ENCODE measurements around the gene ZMYND11.

The ZMYND11 gene

GRCh38 chr10:219731-220472 lies 84.6 kb downstream of the ZMYND11 start:
- H3K27ac ChIP-seq: no peak overlapping the region
- no peak for TF ChIP-seq ZFX (IDR thresholded peaks at IDR 0.05; ENCODE audit: borderline replicate concordance)
- TF ChIP-seq CTCF (IDR thresholded peaks at IDR 0.05): no peak

GRCh38 chr10:224571-224970 lies 89.3 kb downstream of the ZMYND11 start:
- TF ChIP-seq ZFX (IDR thresholded peaks at IDR 0.05; ENCODE audit: borderline replicate concordance) (no peak), CTCF (IDR thresholded peaks at IDR 0.05) (no peak)
- H3K27ac ChIP-seq: no peak overlapping the region

DNA sequence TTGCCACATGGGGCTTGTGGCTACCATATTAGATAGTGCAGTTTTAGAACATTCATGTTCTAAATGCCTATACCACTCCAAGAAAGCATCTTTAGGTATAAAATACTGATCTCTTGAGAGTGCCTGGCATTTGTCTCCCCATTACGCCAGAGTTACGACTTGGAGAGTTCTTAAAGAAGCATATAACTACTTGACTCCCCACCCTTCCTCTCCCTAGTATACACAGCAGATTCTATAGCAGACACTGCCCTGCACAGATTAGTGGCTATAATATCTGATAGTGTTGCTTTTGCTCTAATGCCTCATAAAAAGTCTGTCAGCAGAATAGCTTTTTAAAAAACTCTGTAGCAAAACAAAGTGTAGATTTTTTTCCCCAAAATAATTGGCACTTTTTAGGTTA lies 90.8 kb downstream of the ZMYND11 start:
- TF ChIP-seq ZFX (IDR thresholded peaks at IDR 0.05; ENCODE audit: borderline replicate concordance): no peak
- TF ChIP-seq CTCF (IDR thresholded peaks at IDR 0.05): no peak
- no peak overlapping the region for H3K27ac ChIP-seq

DNA sequence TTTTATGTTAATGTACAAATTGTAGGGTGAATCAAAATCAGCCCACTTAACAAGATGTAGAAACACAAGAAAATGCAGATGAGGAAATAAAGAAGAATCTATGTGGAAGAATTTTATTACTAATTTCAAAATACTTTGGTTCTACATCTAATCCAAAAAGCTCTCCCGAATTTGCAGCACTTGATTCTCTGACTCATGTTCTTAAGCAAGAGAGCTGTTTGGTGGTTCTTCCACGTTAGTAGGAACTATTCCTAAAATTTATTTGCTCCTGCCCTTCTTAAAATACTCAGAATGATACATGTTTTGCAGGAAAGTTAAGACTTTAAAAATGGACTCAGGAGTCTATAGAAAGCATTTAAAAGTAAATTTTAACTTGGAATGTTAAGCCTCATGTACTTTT lies 91.8 kb downstream of the ZMYND11 start:
- H3K27ac ChIP-seq: no peak overlapping the region
- no peak for TF ChIP-seq ZFX (IDR thresholded peaks at IDR 0.05; ENCODE audit: borderline replicate concordance)
- TF ChIP-seq CTCF (IDR thresholded peaks at IDR 0.05): no peak

GRCh38 chr10:228366-228765 lies 93.1 kb downstream of the ZMYND11 start:
- TF ChIP-seq ZFX (IDR thresholded peaks at IDR 0.05; ENCODE audit: borderline replicate concordance) (no peak), CTCF (IDR thresholded peaks at IDR 0.05) (no peak)

DNA sequence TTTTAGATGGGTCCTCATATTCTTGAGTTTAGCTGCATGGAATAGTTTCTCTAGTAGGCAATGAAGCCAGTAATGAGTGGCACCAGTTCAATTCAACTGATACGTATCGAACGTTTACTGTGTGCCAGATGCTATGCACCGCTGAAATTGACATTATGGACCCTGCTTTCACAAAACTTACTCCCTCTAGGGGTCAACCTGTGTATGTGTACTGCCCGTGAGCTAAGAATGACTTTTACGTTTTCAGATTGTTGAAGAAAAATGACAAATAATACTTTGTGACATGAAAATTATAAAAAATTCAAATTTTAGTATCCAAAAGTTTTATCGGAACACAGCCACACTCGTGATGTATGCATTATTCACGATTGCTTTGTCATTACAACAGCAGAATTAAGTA lies 95.5 kb downstream of the ZMYND11 start:
- TF ChIP-seq CTCF (IDR thresholded peaks at IDR 0.05): peak; percentile 62
- TF ChIP-seq ZFX (IDR thresholded peaks at IDR 0.05; ENCODE audit: borderline replicate concordance): no peak
- no peak overlapping the region for H3K27ac ChIP-seq

More at GRCh38 chr10:228366-228765, 93.1 kb downstream of the ZMYND11 start:
- no peak overlapping the region for H3K27ac ChIP-seq

GRCh38 chr10:232061-232460 lies 96.8 kb downstream of the ZMYND11 start:
- no peak for TF ChIP-seq CTCF (IDR thresholded peaks at IDR 0.05)
- no peak for TF ChIP-seq ZFX (IDR thresholded peaks at IDR 0.05; ENCODE audit: borderline replicate concordance)

More at GRCh38 chr10:232061-232460, 96.8 kb downstream of the ZMYND11 start:
- no peak overlapping the region for H3K27ac ChIP-seq
